ENCODE data around the gene TSHZ2.
"Not testable (repeated sequence)": the region's sequence is repeated elsewhere in the genome, so short reads cannot be mapped to it uniquely, and the experiment has no call there.

Gene TSHZ2

GRCh38 chr20:53019464-53019863 lies 47.3 kb downstream of the TSHZ2 start:
- in situ Hi-C loops (cut with MboI; ENCODE audit: low pct_unique_long_range_greater_than_20kb, low sequenced_read_pairs): no loop called here
- no peak for DNase-seq

GRCh38 chr20:53020376-53020775 lies 48.2 kb downstream of the TSHZ2 start:
- in situ Hi-C loops (cut with MboI; ENCODE audit: low pct_unique_long_range_greater_than_20kb, low sequenced_read_pairs): no loop called here
- DNase-seq: no peak

GRCh38 chr20:53020834-53021233 lies 48.7 kb downstream of the TSHZ2 start:
- DNase-seq: no peak
- in situ Hi-C loops (cut with MboI; ENCODE audit: low pct_unique_long_range_greater_than_20kb, low sequenced_read_pairs): no loop called here

GRCh38 chr20:53021934-53022333 lies 49.8 kb downstream of the TSHZ2 start:
- DNase-seq: no peak
- in situ Hi-C loops (cut with MboI; ENCODE audit: low pct_unique_long_range_greater_than_20kb, low sequenced_read_pairs): no loop called here

GRCh38 chr20:53023732-53024520 lies 51.8 kb downstream of the TSHZ2 start:
- in situ Hi-C loops (cut with MboI; ENCODE audit: low pct_unique_long_range_greater_than_20kb, low sequenced_read_pairs): no loop called here
- no peak for DNase-seq

DNA sequence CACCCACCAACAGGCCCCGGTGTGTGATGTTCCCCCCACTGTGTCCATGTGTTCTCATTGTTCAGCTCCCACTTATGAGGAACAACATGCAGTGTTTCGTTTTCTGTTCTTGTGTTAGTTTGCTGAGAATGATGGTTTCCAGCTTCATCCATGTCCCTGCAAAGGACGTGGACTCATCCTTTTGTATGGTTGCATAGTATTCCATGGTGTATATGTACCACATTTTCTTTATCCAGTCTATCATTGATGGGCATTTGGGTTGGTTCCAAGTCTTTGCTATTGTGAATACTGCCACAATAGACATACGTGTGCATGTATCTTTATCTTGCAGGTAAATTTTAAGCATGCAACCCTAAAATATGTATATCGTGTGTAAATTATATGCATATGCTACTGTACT lies 52.5 kb downstream of the TSHZ2 start:
- DNase-seq; in situ Hi-C loops (cut with MboI; ENCODE audit: low pct_unique_long_range_greater_than_20kb, low sequenced_read_pairs): not testable (repeated sequence)

- in situ Hi-C loops (cut with MboI; ENCODE audit: low pct_unique_long_range_greater_than_20kb, low sequenced_read_pairs): no loop called here
- DNase-seq: no peak
These were observed 54.9 kb downstream of the TSHZ2 start for GRCh38 chr20:53027089-53027488.

GRCh38 chr20:53028337-53029007 lies 56.3 kb downstream of the TSHZ2 start:
- DNase-seq: no peak
- in situ Hi-C loops (cut with MboI; ENCODE audit: low pct_unique_long_range_greater_than_20kb, low sequenced_read_pairs): no loop called here

GRCh38 chr20:53030061-53030460 lies 57.9 kb downstream of the TSHZ2 start:
- DNase-seq: no peak
- in situ Hi-C loops (cut with MboI; ENCODE audit: low pct_unique_long_range_greater_than_20kb, low sequenced_read_pairs): no loop called here

DNA sequence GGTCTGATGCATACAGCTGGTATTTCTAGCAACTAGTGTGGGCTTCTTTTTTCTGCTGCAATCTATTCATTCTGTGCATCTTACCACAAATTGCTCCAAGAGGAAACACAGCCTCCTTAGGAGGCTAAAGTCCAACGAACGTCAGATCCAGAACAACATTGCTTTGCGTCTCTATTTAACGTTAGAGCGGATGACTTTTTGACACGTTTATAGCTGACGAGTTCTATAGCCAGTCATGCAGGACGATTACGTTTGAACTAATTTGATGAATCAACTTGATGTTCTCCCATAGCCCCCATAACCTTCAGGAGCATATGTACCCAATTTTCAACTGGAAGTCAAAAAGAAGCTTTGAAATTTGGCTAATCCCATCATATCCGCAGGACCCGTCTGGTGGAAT lies 59.9 kb downstream of the TSHZ2 start:
- in situ Hi-C loops (cut with MboI; ENCODE audit: low pct_unique_long_range_greater_than_20kb, low sequenced_read_pairs): no loop called here
- no peak for DNase-seq

- in situ Hi-C loops (cut with MboI; ENCODE audit: low pct_unique_long_range_greater_than_20kb, low sequenced_read_pairs): no loop called here
- no peak for DNase-seq
These were observed 60.3 kb downstream of the TSHZ2 start for GRCh38 chr20:53032478-53032932.

DNA sequence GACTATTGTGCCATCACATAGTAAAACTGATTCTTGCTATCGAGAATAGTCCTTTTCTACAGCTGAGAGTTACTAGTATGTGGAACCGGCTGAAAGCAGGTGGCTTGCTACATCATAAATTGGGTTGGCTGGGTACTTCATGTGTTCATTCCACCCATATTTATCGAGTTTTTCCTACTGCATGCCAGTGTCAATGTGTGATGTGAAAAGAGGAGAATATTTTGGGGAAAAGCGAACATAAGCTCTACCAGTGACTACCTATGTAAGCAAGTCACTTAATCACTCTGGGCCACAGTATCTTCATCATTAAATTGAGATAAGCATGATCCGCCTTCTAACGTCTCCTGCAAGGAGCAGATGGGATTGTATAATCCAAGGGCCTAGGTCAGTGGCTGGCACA lies 61.0 kb downstream of the TSHZ2 start:
- in situ Hi-C loops (cut with MboI; ENCODE audit: low pct_unique_long_range_greater_than_20kb, low sequenced_read_pairs): no loop called here
- DNase-seq: no peak

DNA sequence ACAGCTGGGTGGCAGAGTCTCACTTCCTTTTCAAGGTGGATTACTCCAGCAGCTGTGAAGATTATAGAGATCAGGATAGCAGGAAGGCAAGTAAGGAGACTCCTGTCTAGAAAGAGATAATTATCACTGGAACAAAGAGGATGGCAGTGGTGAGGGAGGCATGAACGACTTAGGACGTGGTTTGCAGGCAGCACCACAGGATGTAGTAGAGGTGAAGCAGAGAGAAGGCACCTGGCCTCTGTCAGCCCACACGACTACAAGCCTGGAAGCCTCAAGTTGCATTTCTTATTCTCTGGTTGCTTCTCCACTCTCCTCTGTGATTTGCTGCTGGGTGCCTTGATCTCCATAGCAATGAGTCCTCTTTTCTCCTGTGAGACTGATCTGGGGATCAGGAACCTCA lies 62.7 kb downstream of the TSHZ2 start:
- no peak for DNase-seq
- in situ Hi-C loops (cut with MboI; ENCODE audit: low pct_unique_long_range_greater_than_20kb, low sequenced_read_pairs): no loop called here

- DNase-seq: no peak
- in situ Hi-C loops (cut with MboI; ENCODE audit: low pct_unique_long_range_greater_than_20kb, low sequenced_read_pairs): no loop called here
These were observed 64.8 kb downstream of the TSHZ2 start for GRCh38 chr20:53036992-53037391.

GRCh38 chr20:53037621-53038020 lies 65.5 kb downstream of the TSHZ2 start:
- in situ Hi-C loops (cut with MboI; ENCODE audit: low pct_unique_long_range_greater_than_20kb, low sequenced_read_pairs): no loop called here
- DNase-seq: no peak

GRCh38 chr20:53038299-53038698 lies 66.1 kb downstream of the TSHZ2 start:
- in situ Hi-C loops (cut with MboI; ENCODE audit: low pct_unique_long_range_greater_than_20kb, low sequenced_read_pairs): no loop called here
- DNase-seq: no peak

DNA sequence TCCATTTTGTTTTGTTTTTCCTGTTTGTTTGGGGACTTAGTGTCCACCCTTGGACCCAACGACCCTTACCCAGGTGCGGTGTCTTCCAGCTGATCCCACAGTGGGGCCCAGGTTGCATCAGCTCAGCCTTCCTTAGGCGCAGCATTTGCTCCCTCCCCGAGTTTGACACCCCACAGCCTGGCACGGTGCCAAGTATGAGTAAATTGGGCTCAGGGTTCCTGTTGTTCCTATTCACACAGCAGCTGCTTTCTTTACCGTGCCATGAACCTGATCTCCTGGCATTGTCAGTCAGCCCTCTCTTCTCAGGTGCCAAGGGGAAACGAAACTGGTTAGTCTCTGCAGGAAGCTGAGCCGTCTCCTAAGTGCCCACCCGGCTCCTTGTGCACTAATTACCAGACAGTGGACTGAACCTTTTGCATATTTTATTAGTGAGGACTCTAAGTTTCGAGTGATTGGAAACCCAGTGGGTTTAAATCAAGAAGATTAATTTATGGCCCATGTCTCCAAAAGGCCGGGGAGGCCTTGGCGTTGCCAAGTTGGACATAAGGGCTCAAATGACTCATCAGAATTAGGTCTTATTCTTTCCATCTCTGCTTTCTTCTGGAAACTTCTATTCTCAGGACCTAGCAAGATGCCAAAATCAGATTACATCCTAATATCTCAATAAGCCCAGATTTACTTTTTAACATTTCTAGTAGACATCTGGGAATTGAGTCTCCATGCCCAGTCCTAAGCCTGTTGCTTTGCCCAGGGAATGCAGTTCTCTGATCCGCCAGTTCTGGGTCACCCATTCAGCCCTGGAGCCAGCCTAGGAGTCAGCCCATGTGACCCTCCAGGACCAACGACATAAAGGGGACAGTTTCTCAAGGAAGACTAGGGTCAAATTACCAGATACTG lies 68.8 kb downstream of the TSHZ2 start:
- no peak for DNase-seq
- in situ Hi-C loops (cut with MboI; ENCODE audit: low pct_unique_long_range_greater_than_20kb, low sequenced_read_pairs): no loop called here

DNA sequence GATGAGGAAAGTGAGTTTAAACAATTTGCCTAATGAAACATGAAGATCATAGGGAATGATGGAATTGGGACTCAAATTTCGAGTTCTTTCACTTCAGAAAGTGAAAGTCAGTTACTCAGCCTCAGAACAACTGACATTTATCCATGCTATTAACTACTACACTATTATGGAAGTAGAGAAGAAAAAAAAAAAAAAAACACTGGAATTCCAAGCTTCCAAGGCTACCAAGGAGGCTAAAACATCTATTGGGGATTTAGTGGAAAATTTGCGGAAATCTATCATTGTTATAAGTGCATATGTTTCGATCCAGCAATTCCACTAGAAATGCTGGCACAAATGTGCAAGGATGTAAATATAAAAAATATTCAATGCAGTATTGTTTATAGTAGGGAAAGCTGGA lies 70.4 kb downstream of the TSHZ2 start:
- DNase-seq: no peak
- in situ Hi-C loops (cut with MboI; ENCODE audit: low pct_unique_long_range_greater_than_20kb, low sequenced_read_pairs): no loop called here

GRCh38 chr20:53044296-53044695 lies 72.1 kb downstream of the TSHZ2 start:
- DNase-seq: no peak
- in situ Hi-C loops (cut with MboI; ENCODE audit: low pct_unique_long_range_greater_than_20kb, low sequenced_read_pairs): no loop called here

DNA sequence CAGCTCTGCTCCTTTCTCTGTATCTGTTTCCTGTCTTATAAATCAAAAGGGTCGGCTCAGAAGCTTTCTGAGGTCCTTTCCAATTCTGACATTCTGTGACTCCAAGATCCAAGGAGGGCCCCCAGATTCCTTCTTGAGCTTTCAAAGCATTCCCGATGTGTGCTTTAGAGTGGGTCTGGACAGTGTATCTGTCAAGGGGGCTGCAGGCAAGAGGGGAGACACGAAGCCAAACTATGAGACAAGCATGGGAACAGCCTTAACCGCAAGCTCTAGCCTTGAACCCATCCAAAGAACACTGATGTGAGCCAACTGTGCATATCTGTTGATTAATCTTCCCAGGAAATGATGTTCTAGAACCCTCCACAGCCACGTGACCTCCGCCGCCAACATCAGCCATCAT lies 73.8 kb downstream of the TSHZ2 start:
- in situ Hi-C loops (cut with MboI; ENCODE audit: low pct_unique_long_range_greater_than_20kb, low sequenced_read_pairs): no loop called here
- no peak for DNase-seq
